GM06990 (cell line): ENCODE results near the gene AKAP6.

Experiments used
- DNase-seq: peaks from one replicate; pipeline ENCODE4 v3.0.0-alpha.2; 2011; ENCODE audit not compliant: insufficient read length; ENCODE audit errors: extremely low read depth
- H3K27me3 ChIP-seq: replicated peaks from 2 replicates; pipeline ENCODE4 v1.6.0; 2011; ENCODE audit warnings: low read length; ENCODE audit not compliant: control insufficient read depth, insufficient read depth
- H3K36me3 ChIP-seq: 2 replicates; pipeline ENCODE4 v1.5.1; 2011; ENCODE audit warnings: low read length; ENCODE audit not compliant: control insufficient read depth, insufficient read depth
- H3K4me3 ChIP-seq: replicated peaks from 2 replicates; pipeline ENCODE4 v1.5.1; 2011; ENCODE audit warnings: low read depth, mild to moderate bottlenecking, control low read depth, low read length
- CTCF ChIP-seq: IDR thresholded peaks from 2 replicates; pipeline ENCODE4 v1.5.1; 2011; ENCODE audit warnings: low read length, control low read depth, mild to moderate bottlenecking, inconsistent platforms; ENCODE audit not compliant: insufficient read depth, poor library complexity, severe bottlenecking

The AKAP6 gene

GRCh38 chr14:32625211-32625610, 296.1 kb downstream of the AKAP6 start:
- Histone ChIP-seq H3K4me3 (no peak overlapping the region), H3K27me3 (no peaks in the 10 kb centered on the region), H3K36me3 (no peaks in the 10 kb centered on the region)
- TF ChIP-seq CTCF = no peak
- no peak for DNase-seq

- TF ChIP-seq CTCF = no peak
- Histone ChIP-seq H3K27me3 (no peaks in the 10 kb centered on the region), H3K4me3 (no peak overlapping the region), H3K36me3 (no peaks in the 10 kb centered on the region)
- DNase-seq = no peak
Measured at GRCh38 chr14:32627545-32628298, 298.6 kb downstream of the AKAP6 start.

- no peaks in the 10 kb centered on the region for H3K36me3 ChIP-seq
- H3K27me3 ChIP-seq = no peaks in the 10 kb centered on the region
- DNase-seq = no peak
- H3K4me3 ChIP-seq = no peak overlapping the region
- TF ChIP-seq CTCF = no peak
Measured at GRCh38 chr14:32629236-32629635, 300.1 kb downstream of the AKAP6 start.

GRCh38 chr14:32630701-32631100, 301.6 kb downstream of the AKAP6 start:
- no peak overlapping the region for H3K4me3 ChIP-seq
- H3K36me3 ChIP-seq = no peaks in the 10 kb centered on the region
- DNase-seq = no peak
- TF ChIP-seq CTCF = no peak
- H3K27me3 ChIP-seq = no peaks in the 10 kb centered on the region

GRCh38 chr14:32633224-32633859, 304.2 kb downstream of the AKAP6 start:
- no peaks in the 10 kb centered on the region for H3K27me3 ChIP-seq
- H3K36me3 ChIP-seq = no peaks in the 10 kb centered on the region
- H3K4me3 ChIP-seq = no peak overlapping the region
- no peak for DNase-seq
- no peak for TF ChIP-seq CTCF
